ENCODE measurements around the gene BRD1. TPM values are rescaled to one million over a fixed set of nuclear protein-coding genes. Genes with fewer than 3 reads are reported as not detected.

BRD1 gene
- total and polyA plus RNA-seq, 9 donors: 13.6 to 45.6 (median 35.8) TPM

DNA sequence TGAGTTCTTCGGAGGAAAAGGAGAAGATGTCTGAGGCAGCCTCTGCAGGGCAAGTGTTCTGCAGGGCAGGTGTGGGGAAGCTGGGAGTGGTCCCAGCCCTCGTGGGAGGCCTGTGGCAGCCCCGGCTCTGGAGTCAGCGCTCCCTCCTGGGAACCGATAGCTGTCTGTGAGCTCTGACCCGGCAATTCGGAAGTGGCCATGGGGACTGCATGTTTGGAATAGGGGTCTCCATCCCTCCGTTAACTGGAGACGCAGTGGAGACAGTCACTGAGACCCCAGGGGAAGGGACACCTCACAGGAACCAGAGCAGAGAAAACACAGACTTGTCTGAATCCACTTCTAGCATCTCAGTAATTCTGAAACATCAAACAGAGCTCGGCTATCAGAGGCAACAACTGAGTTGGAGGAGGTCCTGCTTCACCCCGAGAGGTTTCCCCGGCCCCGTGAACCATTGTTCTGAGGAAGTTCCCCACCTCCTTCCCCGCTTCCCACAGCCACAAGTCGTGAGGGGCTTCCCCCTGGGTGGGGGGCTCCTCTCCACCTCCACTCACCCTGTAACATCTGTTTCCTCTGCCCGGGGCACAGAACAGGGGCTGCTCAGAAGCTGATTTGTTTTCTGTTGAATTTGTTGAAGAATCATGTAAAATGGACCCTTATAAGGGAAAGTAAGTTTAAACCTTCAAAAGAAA is 99.6 kb downstream of the BRD1 start:
- Histone ChIP-seq H3K9me3 (no peaks in the 10 kb centered on the region), H3K36me3 (no peaks in the 10 kb centered on the region), H3K4me3 (no peak overlapping the region), H3K4me1 (ENCODE audit: insufficient read depth) (no peaks in the 10 kb centered on the region), H3K27me3 (no peaks in the 10 kb centered on the region), H3K27ac (no peak overlapping the region)
- DNase-seq: no peak
- 37 to 40% (median 40%) methylated on average over 16 of the region's 16 CpGs for WGBS, 3 donors
- intact Hi-C loops (cut with DNase I): no loop called here
- TF ChIP-seq, protein P1, sequence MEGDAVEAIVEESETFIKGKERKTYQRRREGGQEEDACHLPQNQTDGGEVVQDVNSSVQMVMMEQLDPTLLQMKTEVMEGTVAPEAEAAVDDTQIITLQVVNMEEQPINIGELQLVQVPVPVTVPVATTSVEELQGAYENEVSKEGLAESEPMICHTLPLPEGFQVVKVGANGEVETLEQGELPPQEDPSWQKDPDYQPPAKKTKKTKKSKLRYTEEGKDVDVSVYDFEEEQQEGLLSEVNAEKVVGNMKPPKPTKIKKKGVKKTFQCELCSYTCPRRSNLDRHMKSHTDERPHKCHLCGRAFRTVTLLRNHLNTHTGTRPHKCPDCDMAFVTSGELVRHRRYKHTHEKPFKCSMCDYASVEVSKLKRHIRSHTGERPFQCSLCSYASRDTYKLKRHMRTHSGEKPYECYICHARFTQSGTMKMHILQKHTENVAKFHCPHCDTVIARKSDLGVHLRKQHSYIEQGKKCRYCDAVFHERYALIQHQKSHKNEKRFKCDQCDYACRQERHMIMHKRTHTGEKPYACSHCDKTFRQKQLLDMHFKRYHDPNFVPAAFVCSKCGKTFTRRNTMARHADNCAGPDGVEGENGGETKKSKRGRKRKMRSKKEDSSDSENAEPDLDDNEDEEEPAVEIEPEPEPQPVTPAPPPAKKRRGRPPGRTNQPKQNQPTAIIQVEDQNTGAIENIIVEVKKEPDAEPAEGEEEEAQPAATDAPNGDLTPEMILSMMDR (IDR thresholded peaks at IDR 0.05): no peak
- TF ChIP-seq POLR2A (IDR thresholded peaks at IDR 0.05) (no peak), EP300 (IDR thresholded peaks at IDR 0.05) (no peak)

DNA sequence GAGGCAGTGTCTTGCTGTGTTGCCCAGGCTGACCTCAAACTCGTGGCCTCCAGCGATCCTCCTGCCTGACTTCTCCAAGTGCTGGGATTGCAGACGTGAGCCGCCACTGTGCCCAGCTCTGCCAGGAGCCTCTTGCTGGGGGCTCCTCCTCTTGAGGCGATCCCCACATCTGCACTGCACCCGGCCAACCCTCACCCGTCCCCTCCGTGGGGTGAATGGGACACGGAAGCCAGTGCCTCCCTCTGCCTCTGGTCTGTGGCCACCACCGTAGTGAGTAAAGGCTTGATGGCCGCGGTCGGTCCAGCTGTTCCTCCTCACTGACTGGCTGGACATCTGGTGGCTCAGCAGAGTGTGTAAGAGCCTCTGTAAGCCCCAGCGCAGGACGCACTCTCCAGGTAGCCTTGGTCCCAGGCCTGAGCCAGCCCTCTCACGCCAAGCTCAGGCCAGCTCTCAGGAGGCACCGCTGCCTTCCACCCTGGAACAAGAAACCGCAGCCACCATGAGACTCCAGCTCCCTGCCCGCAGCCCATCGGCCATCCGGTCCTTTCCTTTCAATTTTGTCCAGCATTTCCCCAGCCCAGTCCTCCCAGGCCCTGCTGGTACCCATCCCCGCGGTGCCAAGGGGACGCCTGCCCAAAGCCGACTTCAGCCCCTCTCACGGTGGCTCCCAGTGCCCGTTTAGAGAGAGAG is 100.3 kb downstream of the BRD1 start:
- no peak overlapping the region for H3K4me3 ChIP-seq
- H3K9me3 ChIP-seq: no peaks in the 10 kb centered on the region
- H3K27me3 ChIP-seq: no peaks in the 10 kb centered on the region
- WGBS, 3 donors: 76 to 81% (median 81%) methylated on average over 20 to 27 of the region's 27 CpGs
- H3K36me3 ChIP-seq: no peaks in the 10 kb centered on the region
- intact Hi-C loops (cut with DNase I): no loop called here
- DNase-seq: no peak
- H3K27ac ChIP-seq: no peak overlapping the region
- no peaks in the 10 kb centered on the region for H3K4me1 ChIP-seq (ENCODE audit: insufficient read depth)
- TF ChIP-seq, protein P1 (IDR thresholded peaks at IDR 0.05): no peak
- no peak for TF ChIP-seq POLR2A (IDR thresholded peaks at IDR 0.05)
- TF ChIP-seq EP300 (IDR thresholded peaks at IDR 0.05): no peak

DNA sequence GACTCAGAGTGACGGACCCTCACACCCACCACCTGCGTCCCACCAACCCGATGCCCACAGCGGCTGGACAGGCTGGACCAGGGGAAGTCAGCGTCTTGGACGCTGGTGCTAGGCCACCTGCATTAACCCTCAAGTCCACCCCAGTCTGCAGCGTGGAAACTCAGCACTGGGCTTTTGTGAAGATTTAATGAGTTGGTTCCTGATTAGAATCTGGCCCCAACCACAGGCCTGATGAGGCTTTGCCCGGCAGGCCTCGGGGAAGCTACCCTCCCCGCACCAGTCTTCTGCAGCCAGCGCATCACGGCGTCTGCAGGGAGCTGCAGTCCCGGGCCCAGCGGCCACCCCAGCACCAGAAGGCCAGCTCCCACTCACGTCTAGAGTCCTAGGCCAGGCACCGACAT is 101.0 kb downstream of the BRD1 start:
- H3K4me3 ChIP-seq: no peak overlapping the region
- H3K9me3 ChIP-seq: no peaks in the 10 kb centered on the region
- H3K4me1 ChIP-seq (ENCODE audit: insufficient read depth): no peaks in the 10 kb centered on the region
- DNase-seq: no peak
- 64 to 71% (median 67%) methylated on average over 17 of the region's 17 CpGs for whole genome bisulfite sequencing, 3 donors
- TF ChIP-seq EP300 (IDR thresholded peaks at IDR 0.05): no peak
- no peak for TF ChIP-seq POLR2A (IDR thresholded peaks at IDR 0.05)
- TF ChIP-seq, protein P1 (IDR thresholded peaks at IDR 0.05): no peak
- H3K27me3 ChIP-seq: no peaks in the 10 kb centered on the region
- no peaks in the 10 kb centered on the region for H3K36me3 ChIP-seq
- intact Hi-C loops (cut with DNase I): no loop called here
- H3K27ac ChIP-seq: no peak overlapping the region

DNA sequence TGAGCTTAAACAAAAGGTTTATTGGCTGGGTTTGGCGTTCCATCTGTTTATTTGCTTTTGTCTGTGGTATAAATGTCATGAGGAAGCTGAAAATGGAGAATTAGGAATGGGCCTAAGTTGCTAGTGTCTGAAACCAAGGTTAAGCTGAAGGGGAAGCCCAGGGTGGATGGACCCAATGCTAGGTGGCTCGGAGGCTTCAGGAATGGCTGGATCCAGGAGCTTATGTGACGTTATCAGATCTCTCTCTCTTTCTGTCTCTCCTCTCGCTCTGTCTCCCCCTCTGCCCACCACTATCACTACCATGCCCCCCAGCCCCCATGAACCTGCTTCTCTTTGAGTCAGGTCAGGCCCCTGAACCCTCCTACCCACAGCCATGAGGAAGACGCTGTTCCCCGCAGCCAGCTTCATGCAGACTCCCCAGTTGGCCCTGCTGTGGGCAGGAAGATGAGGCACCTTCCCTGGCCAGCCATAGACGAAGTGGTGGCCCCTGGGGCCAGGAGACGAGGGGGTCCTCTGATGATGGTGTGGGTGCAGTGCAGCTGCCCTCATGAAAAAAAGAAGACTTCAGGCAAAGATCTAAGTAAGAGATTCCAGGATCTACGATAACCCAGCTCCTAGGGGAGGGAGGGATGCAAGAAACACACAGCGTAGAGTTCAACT is 101.5 kb downstream of the BRD1 start:
- intact Hi-C loops (cut with DNase I): no loop called here
- WGBS, 3 donors: 75 to 85% (median 76%) methylated on average over 10 of the region's 10 CpGs
- H3K27ac ChIP-seq: no peak overlapping the region
- no peaks in the 10 kb centered on the region for H3K9me3 ChIP-seq
- no peak for DNase-seq
- no peaks in the 10 kb centered on the region for H3K4me1 ChIP-seq (ENCODE audit: insufficient read depth)
- H3K4me3 ChIP-seq: no peak overlapping the region
- H3K36me3 ChIP-seq: no peaks in the 10 kb centered on the region
- no peaks in the 10 kb centered on the region for H3K27me3 ChIP-seq
- TF ChIP-seq EP300 (IDR thresholded peaks at IDR 0.05) (no peak), POLR2A (IDR thresholded peaks at IDR 0.05) (no peak)
- TF ChIP-seq, protein P1 (IDR thresholded peaks at IDR 0.05): no peak
